Inflammatory macrophage treated with lipopolysaccharide for 4 hours (primary cell): ENCODE data around the gene TUBA4B.
"Not testable (repeated sequence)": the region's sequence is repeated elsewhere in the genome, so short reads cannot be mapped to it uniquely, and the experiment has no call there.

Experiments
- DNase-seq: peaks from one replicate; pipeline ENCODE4 v3.0.0-alpha.2; 2020

TUBA4B gene

GRCh38 chr2:219248845-219249202 lies 4.2 kb upstream of the TUBA4B start:
- DNase-seq = no peak

DNA sequence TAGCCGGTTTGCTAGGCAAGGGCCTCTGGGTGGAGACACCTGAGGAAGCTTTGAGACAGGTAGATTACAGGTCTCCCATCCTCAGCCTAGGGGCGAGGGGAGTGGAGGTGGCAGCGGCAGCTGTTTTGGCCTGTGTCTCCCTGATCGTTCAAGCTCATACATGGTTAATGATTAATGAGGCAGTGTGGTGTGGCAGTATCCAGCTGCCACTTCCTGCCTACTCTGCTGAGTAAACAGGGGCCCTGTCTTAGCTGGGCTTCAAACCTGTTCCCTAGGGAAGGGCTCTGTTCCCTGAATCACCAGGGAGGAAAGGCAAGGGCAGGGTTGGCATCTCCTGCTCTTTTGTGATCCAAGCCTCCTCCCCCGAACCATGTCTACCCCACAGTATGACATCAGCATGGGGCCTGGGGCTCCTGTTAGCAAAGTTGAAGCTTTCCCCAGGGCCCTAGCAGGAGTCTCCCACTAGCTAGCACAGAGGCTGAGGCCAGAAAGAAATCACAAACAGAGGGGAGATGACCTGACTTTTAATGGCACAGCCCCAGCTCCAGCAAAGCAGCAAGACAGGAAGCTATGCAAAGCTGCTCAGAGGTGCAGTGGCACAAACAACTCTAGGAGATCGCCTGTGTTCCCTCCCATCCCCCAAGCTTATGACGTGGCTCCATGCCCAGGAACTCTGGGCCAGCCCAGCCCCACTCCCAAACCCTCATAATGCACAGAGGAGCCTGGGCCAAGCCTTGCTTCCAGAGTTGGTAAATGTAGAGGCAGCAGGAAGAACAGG lies 3.7 kb upstream of the TUBA4B start:
- DNase-seq = no peak

DNA sequence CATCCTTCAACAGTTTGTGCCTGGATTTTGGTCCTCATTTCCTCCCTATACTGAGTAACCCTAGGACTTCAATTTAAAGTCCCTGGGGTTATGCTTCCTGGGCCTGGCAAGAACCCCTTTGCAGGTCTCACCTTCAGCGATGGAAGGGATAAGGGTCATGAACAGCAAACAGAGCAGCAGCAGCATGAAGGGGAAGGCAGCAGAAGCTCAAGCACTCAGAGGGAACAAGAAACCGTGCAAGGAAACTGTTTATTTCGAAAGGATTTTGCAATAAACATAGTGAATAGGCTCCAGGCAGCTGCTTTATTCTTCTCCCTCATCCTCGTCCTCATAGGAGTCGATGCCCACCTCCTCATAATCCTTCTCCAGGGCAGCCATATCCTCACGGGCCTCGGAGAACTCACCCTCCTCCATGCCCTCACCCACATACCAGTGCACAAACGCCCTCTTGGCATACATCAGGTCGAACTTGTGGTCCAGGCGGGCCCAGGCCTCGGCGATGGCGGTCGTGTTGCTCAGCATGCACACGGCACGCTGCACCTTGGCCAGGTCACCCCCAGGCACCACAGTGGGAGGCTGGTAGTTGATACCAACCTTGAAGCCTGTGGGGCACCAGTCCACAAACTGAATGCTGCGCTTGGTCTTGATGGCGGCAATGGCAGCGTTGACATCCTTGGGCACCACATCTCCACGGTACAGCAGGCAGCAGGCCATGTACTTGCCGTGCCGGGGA lies 2.8 kb upstream of the TUBA4B start:
- DNase-seq = peak; percentile 50

DNA sequence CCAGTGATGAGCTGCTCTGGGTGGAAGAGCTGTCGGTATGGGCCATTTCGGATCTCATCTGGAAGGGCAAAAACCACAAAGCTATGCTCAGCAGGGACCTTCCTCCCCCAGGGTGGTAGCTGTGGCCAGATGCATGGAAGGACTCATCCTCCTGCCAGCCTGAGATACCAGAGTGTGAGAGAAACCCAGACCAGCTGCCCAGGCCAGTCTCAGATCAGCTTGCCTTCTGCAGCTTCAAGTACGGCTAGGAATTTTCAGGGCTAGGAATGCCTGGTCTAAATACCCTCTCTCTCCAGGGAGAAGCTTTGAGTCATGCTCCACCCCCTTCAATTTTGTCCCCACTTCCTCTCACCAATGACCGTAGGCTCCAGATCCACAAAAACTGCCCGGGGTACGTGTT lies 1.4 kb upstream of the TUBA4B start:
- no peak for DNase-seq

DNA sequence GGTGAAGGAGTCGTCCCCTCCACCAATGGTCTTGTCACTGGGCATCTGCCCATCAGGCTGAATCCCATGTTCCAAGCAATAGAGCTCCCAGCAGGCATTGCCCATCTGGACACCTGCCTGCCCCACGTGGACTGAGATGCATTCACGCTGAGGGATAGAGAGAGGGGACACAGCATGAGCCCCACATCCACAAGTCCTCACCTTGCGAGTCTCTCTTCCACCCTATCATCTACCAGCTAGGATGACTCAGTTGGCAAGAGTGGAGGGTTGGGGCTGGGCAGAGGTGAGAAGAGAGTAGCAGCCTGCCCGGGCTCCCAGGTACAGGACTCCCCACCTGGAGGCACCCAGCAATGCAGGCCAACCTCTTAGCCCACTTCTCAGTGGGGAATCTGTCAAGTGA lies 959 bp upstream of the TUBA4B start:
- no peak for DNase-seq

DNA sequence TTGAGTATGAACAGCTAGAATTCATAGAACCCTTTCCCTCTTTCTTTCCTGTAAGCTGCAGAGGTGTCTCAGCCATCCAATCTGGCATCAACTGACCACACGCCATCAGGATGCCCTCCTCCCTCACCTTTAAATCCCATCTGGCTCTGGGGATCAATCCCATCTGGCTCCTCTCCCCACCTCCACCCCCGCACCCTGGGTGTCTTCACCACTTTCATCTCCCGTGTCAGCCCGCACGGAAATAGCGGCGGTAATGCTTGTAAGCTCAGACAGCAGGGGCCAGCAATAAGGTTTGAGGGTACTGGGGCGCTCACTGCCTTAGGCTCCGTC lies 508 bp upstream of the TUBA4B start:
- DNase-seq = no peak

DNA sequence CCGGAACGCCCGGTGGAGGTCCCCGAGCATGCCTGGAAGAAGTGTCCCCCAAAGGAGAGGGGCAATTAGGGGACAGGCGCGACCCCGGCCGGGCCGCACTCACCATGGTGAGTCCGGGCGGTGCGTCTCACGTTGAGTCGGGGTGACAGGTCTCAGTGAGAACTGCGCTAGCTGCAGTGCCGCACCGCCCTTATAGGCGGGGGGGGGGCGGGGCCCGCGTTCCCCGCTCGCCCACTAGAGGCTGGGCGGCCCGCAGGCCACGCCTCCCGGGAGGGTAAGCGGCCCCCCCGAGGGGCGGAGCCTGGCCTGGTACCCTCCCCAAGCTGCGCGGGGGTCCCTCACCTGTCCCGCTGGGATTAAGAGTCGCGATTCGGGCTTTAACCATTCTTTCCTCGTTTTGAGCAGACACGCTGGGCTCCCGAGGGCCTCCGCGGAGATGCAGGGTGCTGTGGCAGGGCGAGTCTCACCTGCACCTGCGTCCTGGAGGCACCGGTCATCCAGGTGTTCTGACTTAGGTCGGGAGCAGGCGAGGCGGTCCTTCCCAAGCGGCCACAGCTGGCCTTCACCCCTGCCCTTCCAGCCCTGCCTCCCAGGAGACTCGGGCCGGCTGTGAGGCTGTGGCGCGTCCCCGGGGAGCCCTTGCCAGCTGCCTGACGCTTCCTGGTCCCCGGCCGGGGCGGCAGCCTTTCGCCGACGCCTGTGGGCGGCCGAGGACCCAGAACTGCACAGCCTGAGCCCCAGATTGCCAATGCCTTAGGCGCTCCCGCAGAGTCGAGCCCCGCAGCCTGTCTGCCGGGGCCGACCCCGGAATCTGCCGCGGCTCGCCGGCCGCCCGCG lies 928 bp downstream of the TUBA4B start, which contains the start of gene TUBA4A:
TUBA4A (minus strand) TSS at position 166 of the 837 bp plus-strand sequence; CDS start at position 106, 60 bp downstream.
- peak; percentile 84 for DNase-seq

- peak; percentile 87 for DNase-seq
Measured at GRCh38 chr2:219254590-219255201, 1.7 kb downstream of the TUBA4B start.

GRCh38 chr2:219258942-219259341 lies 5.9 kb downstream of the TUBA4B start:
- not testable (repeated sequence) for DNase-seq

- no peak for DNase-seq
Measured at GRCh38 chr2:219261024-219261855, 8.2 kb downstream of the TUBA4B start.

DNA sequence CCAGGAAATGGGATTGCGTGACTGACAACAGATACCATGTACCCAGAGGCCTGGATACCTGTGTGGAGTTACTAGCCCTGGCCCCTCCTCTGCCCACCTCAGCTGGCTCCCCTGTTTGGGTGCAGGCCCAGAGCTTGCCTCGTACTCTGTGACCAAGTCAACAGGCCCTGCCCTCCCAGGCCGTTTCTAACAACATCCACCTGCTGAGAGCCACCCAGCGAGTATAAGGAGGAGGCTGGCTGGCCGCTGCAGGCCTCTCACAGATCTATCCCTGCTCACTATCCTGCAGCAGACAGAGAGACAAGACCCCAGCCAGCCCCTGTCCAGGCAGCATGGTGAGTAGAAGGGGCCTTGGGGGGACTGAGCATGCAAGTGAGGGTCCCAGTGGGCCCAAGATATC lies 13.2 kb downstream of the TUBA4B start:
- no peak for DNase-seq

- DNase-seq = no peak
Measured at GRCh38 chr2:219266886-219267285, 13.8 kb downstream of the TUBA4B start.

- DNase-seq = no peak
Measured at GRCh38 chr2:219268294-219268693, 15.3 kb downstream of the TUBA4B start.

- DNase-seq = no peak
Measured at GRCh38 chr2:219269362-219270054, 16.5 kb downstream of the TUBA4B start.

DNA sequence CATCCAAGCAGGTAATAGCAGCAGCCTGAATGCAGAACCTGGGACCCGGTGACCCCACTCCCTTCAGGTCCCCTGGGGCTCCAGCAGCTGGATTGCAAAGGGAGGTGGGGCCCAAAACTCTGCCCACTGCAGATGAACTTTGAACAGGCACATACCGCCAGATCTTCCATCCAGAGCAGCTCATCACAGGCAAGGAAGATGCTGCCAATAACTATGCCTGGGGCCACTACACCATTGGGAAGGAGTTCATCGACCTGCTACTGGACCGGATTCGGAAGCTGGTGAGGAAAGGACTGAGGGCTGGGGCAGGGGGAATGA lies 17.0 kb downstream of the TUBA4B start:
- DNase-seq = no peak

GRCh38 chr2:219271021-219271420 lies 18.0 kb downstream of the TUBA4B start:
- DNase-seq = no peak

DNA sequence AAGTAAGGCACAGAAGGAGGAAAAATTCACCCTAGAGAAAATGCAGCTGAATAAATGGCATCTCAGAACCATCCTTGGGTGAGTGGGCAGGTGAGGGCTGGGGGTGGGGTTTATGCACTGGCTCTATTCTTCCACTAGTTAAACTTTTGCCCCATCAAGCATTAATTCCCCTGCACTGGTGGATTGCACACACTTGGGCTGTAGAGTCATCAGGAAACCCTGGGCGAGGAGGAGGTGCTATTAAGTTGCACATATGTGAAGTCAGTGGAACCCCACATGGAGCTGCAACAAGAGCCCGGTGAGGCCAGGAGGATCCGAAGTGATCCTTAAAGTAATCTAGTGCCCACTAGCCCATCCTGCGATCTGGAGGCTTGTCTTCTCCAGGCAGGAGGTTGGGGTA lies 19.3 kb downstream of the TUBA4B start:
- no peak for DNase-seq

GRCh38 chr2:219272995-219273394 lies 20.0 kb downstream of the TUBA4B start:
- DNase-seq = no peak

DNA sequence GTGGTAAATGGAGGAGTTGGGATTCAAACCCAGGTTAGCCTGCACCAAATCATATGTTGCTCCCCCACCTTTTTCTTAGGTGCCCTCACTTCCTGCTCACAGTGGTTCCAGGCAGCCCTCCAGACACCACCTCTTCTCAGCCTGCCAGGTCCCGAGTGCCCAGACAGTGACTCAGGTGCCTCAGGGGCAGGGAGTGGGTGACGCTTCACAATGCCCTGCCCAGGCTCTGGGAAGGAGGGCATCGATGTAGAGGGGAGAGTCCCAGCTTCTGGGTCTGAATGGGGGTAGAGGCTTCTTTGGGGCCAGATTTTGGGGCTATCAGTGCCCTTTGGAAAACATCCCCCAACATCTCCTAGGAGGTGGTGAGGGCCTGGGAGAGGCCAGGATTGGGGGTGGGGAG lies 20.9 kb downstream of the TUBA4B start:
- DNase-seq = no peak

DNA sequence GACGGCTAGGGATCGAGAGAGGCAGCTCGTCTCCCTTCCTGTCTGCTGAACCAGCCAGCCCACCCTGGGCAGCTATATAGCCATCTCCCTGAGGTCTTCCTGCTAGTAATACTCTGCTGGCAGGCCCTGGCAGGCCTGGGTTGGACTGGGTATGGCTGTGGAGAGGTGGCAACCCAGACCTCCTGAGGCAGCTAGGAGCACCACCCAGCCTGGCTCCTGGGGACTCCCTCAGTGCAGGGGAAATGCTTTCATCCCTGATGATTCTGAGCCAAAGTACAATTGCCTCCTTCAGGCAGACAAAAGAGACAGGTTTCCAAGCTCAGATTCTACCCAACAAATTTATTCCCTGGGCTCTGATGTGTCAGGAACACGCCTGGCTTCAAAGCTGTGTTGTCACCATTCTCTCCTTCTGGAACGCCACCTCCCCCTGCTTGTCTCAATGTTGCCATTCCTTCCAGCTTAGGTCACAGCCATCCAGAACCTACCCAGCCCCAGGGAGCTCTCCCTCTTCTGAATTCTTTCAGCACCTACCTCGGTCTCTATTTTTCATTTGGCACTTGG lies 21.4 kb downstream of the TUBA4B start:
- DNase-seq = no peak
